Erythroblast (primary cell): ENCODE measurements around the gene DOCK9.

Source experiments
- DNase-seq, 2 experiments: peaks; one replicate each; lab custom pipeline; 2025; lab: John Stamatoyannopoulos, UW
- GATA1 ChIP-seq: IDR thresholded peaks from 2 replicates; pipeline ENCODE4 v1.6.1; 2011; ENCODE audit warnings: low read depth, mild to moderate bottlenecking, control low read depth, low read length, moderate library complexity
- POLR2A ChIP-seq: IDR thresholded peaks from 2 replicates; pipeline ENCODE4 v1.6.1; 2011; ENCODE audit warnings: mild to moderate bottlenecking, low read length

Gene DOCK9

GRCh38 chr13:98880677-98881076 lies 97.2 kb downstream of the DOCK9 start:
- no peak for DNase-seq

DNA sequence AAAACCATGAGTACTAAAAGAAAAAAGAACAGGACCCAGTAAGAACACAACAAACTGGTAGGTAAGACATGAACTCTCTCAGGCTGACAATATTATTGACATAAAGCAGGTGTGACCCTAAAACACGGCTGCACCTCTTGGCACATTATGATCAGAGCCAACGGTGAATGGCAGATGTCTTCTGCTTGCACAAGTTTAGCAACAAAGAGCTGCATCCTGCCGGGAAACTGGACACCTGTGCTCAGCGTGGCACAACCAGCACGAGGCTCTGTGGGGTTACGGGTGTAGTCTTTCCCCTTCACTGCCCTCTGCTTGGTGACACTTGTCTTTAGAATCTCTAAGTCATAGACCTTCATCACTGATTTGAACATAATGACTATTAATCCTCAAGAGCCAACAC lies 97.9 kb downstream of the DOCK9 start:
- TF ChIP-seq GATA1 (no peak), POLR2A (no peak)
- DNase-seq = no peak

More at GRCh38 chr13:98880677-98881076, 97.2 kb downstream of the DOCK9 start:
- TF ChIP-seq GATA1 (no peak), POLR2A (no peak)

DNA sequence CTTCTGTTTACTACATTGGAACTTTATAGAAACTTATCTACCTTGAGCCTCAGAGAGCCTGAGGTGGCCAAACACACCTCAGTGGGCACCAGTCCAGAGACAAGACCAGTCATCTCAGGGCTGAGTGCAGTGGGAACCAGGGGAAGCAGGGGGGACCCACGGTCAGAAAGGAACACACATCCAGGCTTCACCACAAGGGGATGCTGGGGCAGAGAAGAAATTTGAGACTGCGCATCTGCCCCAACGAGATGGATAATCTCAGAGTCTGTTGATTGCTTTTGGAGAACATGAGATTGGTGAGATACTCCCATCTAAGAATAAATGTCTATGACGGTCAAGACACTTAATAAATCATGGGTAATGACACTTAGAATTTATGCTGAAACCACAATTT lies 98.7 kb downstream of the DOCK9 start:
- TF ChIP-seq GATA1 = no peak
- TF ChIP-seq POLR2A = no peak

DNA sequence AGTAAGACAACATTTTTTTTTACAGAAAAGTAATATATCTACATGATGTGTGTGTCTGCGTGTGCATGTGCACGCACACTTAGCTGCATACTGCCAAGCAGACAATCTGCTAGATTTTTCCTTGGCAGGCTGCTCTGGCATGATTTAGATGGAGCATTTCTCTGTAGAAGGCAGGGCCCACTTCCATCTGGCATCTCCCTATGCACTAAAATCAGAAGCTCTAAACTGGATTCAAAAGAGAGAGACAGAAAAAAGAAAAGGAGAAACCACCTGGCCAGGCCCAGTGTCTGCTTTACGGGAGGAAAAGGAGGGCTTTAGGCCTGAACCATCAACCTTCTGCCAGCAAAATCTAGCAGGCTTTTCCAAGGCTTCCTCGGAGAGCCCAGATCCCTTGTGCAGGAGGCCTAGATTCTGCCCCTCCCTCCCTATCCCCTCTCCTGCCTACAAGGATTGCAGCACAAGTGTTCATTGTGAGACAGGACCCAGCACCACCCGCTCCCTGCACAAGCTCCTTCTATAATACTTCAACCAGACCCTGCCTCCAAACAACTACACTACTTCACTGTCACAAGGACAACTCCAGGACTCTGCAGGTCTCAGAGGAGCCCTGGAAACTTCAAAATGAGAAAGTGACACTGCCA lies 99.3 kb downstream of the DOCK9 start:
- no peak for DNase-seq
- TF ChIP-seq POLR2A (no peak), GATA1 (no peak)

More for the DNA sequence above, 98.7 kb downstream of the DOCK9 start:
- DNase-seq = no peak

GRCh38 chr13:98877936-98878335 lies 99.9 kb downstream of the DOCK9 start:
- DNase-seq = no peak

DNA sequence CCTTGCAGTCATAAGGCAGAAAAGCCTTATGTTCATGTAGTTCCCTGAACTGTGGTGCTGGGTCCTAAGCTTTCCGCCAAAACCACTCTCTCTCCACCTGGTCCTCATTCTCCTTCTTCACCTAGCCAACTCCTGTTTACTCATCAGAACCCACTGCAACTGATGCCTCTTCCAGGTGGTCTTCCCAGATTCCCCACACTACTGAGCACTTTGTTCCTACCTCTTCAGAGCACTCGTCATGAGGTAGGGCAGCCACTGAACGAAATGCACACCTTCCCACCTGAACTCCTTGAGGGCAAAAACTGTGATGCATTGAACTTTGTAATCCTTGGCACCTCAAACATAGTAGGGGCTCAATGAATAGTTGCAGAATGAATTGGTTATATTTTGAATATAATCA lies 100.4 kb downstream of the DOCK9 start:
- no peak for TF ChIP-seq GATA1
- no peak for TF ChIP-seq POLR2A
- DNase-seq = no peak

More at GRCh38 chr13:98877936-98878335, 99.9 kb downstream of the DOCK9 start:
- TF ChIP-seq GATA1 = no peak
- no peak for TF ChIP-seq POLR2A

GRCh38 chr13:98875146-98875729 lies 102.6 kb downstream of the DOCK9 start:
- TF ChIP-seq GATA1 (no peak), POLR2A (no peak)
- DNase-seq = no peak

DNA sequence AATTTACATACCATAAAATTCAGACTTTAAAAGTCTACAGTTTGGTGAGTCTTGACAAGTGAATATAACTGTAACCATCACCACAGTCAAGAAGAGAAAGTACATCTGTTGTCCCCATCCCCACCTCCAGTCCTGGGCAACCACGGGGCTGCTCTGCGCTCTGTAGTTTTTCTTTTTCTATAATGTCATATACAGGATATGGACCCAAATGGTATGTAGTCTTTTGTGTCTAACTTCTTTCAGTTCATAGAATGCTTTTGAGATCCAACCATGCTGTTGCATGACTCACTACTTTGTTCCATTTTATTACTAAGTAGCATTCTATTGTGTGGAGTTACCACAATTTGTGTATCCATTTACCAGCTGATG lies 103.9 kb downstream of the DOCK9 start:
- no peak for DNase-seq
- TF ChIP-seq GATA1 = no peak
- no peak for TF ChIP-seq POLR2A

GRCh38 chr13:98873377-98874028 lies 104.4 kb downstream of the DOCK9 start:
- no peak for TF ChIP-seq POLR2A
- no peak for TF ChIP-seq GATA1
- DNase-seq = no peak

- no peak for TF ChIP-seq POLR2A
- TF ChIP-seq GATA1 = no peak
- DNase-seq = no peak
Observed at GRCh38 chr13:98871727-98872126, 106.1 kb downstream of the DOCK9 start.

DNA sequence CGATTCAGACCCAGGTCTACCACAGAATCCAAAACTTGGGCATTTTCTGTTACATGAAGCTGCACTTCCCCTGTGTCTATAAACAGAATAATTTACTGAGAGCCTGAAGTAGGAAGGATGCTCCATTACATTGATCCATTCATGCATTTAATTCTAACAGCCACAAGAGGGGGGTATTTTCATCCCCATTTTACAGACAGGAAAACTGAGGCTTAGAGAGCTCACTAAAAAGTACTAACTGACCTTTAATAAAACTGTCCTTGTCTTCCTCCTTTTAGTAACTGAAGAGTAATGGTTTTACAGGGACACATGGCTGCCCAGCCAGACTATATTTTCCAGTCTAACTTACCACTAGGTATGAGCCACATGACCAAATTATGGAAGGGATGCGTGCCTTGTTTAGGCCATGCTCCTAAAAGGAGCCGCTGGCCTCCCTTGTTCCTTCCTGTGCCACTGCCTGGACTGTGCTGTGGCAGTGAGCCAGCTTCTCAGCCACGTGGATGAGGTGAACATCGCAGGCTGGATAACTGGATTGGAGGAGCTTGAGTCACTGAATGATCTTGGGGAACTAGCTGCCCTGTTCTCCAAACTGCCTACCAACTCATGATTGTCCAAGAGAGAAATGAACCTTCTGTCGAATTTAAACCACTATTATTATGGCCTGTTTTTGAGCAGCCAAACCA lies 108.3 kb downstream of the DOCK9 start:
- TF ChIP-seq GATA1 = no peak
- peak in 1 of 2 experiments; percentile 7 for DNase-seq

- TF ChIP-seq POLR2A (no peak), GATA1 (no peak)
- no peak for DNase-seq
Observed at GRCh38 chr13:98868932-98869331, 108.9 kb downstream of the DOCK9 start.

DNA sequence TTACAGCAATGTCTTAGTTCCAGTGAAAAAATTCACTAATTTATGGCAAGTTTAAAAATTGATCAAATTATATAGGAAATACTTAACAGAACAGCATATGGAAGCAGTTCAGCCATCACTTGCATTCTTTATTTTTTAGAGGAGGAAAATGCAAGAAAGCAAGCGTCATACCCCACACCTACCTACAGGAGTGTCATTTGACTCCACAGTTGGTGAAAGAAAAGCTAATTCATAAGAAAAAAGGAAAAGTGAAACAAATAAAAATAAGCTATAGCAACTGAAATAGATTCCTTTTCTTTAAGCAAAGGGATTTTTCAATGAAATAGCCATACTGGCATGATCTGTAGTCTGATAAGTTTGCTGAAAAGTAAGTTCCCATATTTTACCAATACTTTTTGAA lies 111.0 kb downstream of the DOCK9 start:
- no peak for DNase-seq
- TF ChIP-seq POLR2A = no peak

DNA sequence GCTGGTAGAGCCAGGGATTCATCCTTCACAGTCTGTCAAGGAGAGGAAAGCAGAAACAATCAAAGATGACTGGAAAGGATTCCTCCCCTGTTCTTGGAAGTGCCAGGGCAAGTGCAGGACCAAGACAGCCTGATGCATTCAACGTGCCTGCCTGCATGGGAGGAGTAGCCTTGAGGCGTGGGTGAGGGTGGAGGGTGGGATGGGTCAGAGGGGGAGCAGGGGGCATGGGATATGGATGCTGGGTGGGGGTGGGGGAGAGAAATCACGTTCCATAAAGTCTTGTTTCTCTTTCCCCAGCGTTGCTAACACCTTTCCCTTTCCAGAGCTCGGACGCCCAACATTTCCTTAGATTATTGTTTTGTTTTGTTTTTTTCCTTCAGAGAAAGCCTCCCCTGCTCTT lies 117.4 kb downstream of the DOCK9 start:
- TF ChIP-seq GATA1 (no peak), POLR2A (no peak)
- no peak for DNase-seq

GRCh38 chr13:98858191-98858590 lies 119.7 kb downstream of the DOCK9 start:
- TF ChIP-seq POLR2A = no peak
- no peak for TF ChIP-seq GATA1
- no peak for DNase-seq
